NT2/D1 (cell line): ENCODE data around the gene TFF2.

Source experiments
- YY1 ChIP-seq: IDR thresholded peaks from 2 replicates; pipeline ENCODE4 v1.6.1; 2011; ENCODE audit not compliant: insufficient read length, insufficient read depth
- ZNF274 ChIP-seq: IDR thresholded peaks from 2 replicates; pipeline ENCODE4 v1.6.1; 2011; ENCODE audit warnings: mild to moderate bottlenecking, low read depth, low read length

GRCh38 chr21:42357307-42357706 lies 6.5 kb upstream of the TFF2 start:
- TF ChIP-seq ZNF274 (no peak), YY1 (no peak)
